SHP77 treated with DMSO at 0.1 percent for 48 hours (cell line): ENCODE data around the gene CGRRF1.

Experiments
- DNase-seq: peaks from one replicate; lab custom pipeline; 2025; lab: John Stamatoyannopoulos, UW

The CGRRF1 gene

GRCh38 chr14:54577977-54578376, 68.3 kb downstream of the CGRRF1 start:
- DNase-seq: no peak

GRCh38 chr14:54579621-54580020, 69.9 kb downstream of the CGRRF1 start:
- DNase-seq: no peak

GRCh38 chr14:54580933-54581332, 71.2 kb downstream of the CGRRF1 start:
- DNase-seq: no peak

- no peak for DNase-seq
These were observed 72.6 kb downstream of the CGRRF1 start for GRCh38 chr14:54582334-54582733.

GRCh38 chr14:54584097-54584496, 74.4 kb downstream of the CGRRF1 start:
- DNase-seq: no peak

DNA sequence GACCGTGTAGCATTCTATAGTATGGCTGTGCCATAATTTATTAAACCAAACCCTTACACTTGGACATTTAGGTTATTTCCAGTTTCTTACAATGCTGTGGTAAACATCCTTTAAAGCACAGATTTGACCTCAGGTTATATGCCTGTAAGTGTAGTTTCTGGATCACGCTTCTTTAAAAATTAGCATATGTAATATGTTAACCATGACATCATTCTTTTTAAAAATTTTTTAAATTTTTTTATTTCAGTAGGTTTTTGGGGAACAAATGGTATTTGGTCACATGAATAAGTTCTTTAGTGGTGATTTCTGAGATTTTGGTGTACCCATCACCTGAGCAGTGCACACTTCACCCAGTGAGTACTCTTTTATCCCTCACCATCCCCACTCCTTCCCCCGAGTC, 75.5 kb downstream of the CGRRF1 start:
- no peak for DNase-seq
